GM19324 (cell line): ENCODE measurements around the gene SLC9A9.
A peak's percentile ranks its signal among the peaks of the same experiment; 100 is the strongest.
"Not testable (repeated sequence)": the region's sequence is repeated elsewhere in the genome, so short reads cannot be mapped to it uniquely, and the experiment has no call there.

ENCODE experiments used
- ATAC-seq: cut with Tn5 transposase; IDR thresholded peaks from one replicate; pipeline ENCODE4 v1.9.1; 2021; ENCODE audit warnings: mild to moderate bottlenecking, moderate library complexity; ENCODE audit not compliant: unreplicated experiment, low FRiP score

SLC9A9 gene

GRCh38 chr3:143699424-143699823 lies 148.8 kb downstream of the SLC9A9 start:
- no peak for ATAC-seq

GRCh38 chr3:143698682-143699303 lies 149.5 kb downstream of the SLC9A9 start:
- no peak for ATAC-seq

- ATAC-seq = no peak
Observed at GRCh38 chr3:143697975-143698374, 150.3 kb downstream of the SLC9A9 start.

GRCh38 chr3:143695333-143695732 lies 152.9 kb downstream of the SLC9A9 start:
- ATAC-seq = not testable (repeated sequence)

GRCh38 chr3:143693506-143693905 lies 154.8 kb downstream of the SLC9A9 start:
- no peak for ATAC-seq

GRCh38 chr3:143686638-143687197 lies 161.6 kb downstream of the SLC9A9 start:
- ATAC-seq = no peak

GRCh38 chr3:143685491-143685890 lies 162.8 kb downstream of the SLC9A9 start:
- no peak for ATAC-seq

GRCh38 chr3:143677430-143677829 lies 170.8 kb downstream of the SLC9A9 start:
- ATAC-seq = no peak

GRCh38 chr3:143676747-143677146 lies 171.5 kb downstream of the SLC9A9 start:
- no peak for ATAC-seq

- ATAC-seq = no peak
Observed at GRCh38 chr3:143676021-143676420, 172.2 kb downstream of the SLC9A9 start.

- peak; percentile 68 for ATAC-seq
Observed at GRCh38 chr3:143674100-143674968, 173.9 kb downstream of the SLC9A9 start.

- no peak for ATAC-seq
Observed at GRCh38 chr3:143672396-143673165, 175.7 kb downstream of the SLC9A9 start.

- ATAC-seq = no peak
Observed at GRCh38 chr3:143671626-143672025, 176.6 kb downstream of the SLC9A9 start.

- ATAC-seq = peak; percentile 95
Observed at GRCh38 chr3:143668924-143669790, 179.1 kb downstream of the SLC9A9 start.

- ATAC-seq = no peak
Observed at GRCh38 chr3:143668385-143668784, 179.9 kb downstream of the SLC9A9 start.

- ATAC-seq = no peak
Observed at GRCh38 chr3:143661677-143662076, 186.6 kb downstream of the SLC9A9 start.

- no peak for ATAC-seq
Observed at GRCh38 chr3:143658861-143659260, 189.4 kb downstream of the SLC9A9 start.

- no peak for ATAC-seq
Observed at GRCh38 chr3:143658116-143658515, 190.2 kb downstream of the SLC9A9 start.

- ATAC-seq = no peak
Observed at GRCh38 chr3:143657391-143657790, 190.9 kb downstream of the SLC9A9 start.

GRCh38 chr3:143654906-143655305 lies 193.4 kb downstream of the SLC9A9 start:
- ATAC-seq = no peak
